Endothelial cell of umbilical vein (primary cell): Measurements from ENCODE around the gene SERPINF2. TPM values are rescaled to one million over a fixed set of nuclear protein-coding genes. Genes with fewer than 3 reads are reported as not detected.

Source experiments
- BruUV-seq: library from RNA; stranded (reverse); fragments of 400-500 nt; replicated peaks from 2 replicates; lab custom pipeline; 2021; lab: Mats Ljungman, UMichigan
- CTCF ChIA-PET: fragments of 300-600, 350-600 bp; sonication (Branson Sonifier 250); formaldehyde crosslinking; loops from one replicate; lab custom pipeline; 2021; ENCODE audit warnings: antibody characterized with exemption, inconsistent platforms; lab: Charles Lee
- POLR2A ChIA-PET: fragments of 300-600, 350-600 bp; sonication (Branson Sonifier 250); formaldehyde crosslinking; loops from one replicate; lab custom pipeline; 2021; ENCODE audit warnings: antibody characterized with exemption, inconsistent platforms; lab: Charles Lee
- DNase-seq: peaks from one replicate; pipeline ENCODE4 v3.0.0-alpha.2; 2011; ENCODE audit warnings: low read depth, low spot score
- FAIRE-seq: peaks from 2 replicates; lab custom pipeline; 2011; peaks lifted over from hg19 to GRCh38; lab: Jason Lieb, UNC
- H2AFZ ChIP-seq: 2 replicates; pipeline ENCODE4 v1.6.0; 2012; ENCODE audit warnings: low read depth, low read length, control low read depth, inconsistent platforms
- H3K27ac ChIP-seq: 2 replicates; pipeline ENCODE4 v1.5.1; 2011; ENCODE audit warnings: low read depth, mild to moderate bottlenecking, control low read depth, low read length, moderate library complexity; ENCODE audit not compliant: insufficient read depth
- H3K27me3 ChIP-seq, 2 experiments: 2 replicates each; pipeline versions ENCODE4 v1.6.0 to v1.6.1; 2011; ENCODE audit warnings: low read length in 2 of 2, mixed read lengths in 1 of 2; ENCODE audit not compliant: control insufficient read depth in 2 of 2, insufficient read depth in 2 of 2
- H3K36me3 ChIP-seq, 2 experiments: 2 replicates in 1 of 2; 3 replicates in 1 of 2; pipeline ENCODE4 v1.5.1; 2011; ENCODE audit warnings: low read length in 2 of 2, mild to moderate bottlenecking in 1 of 2, moderate library complexity in 1 of 2; ENCODE audit not compliant: control insufficient read depth in 2 of 2, insufficient read depth in 2 of 2; ENCODE audit errors: extremely low read depth in 1 of 2
- H3K4me1 ChIP-seq: 3 replicates; pipeline ENCODE4 v1.5.1; 2011; ENCODE audit warnings: mild to moderate bottlenecking, low read length; ENCODE audit not compliant: control insufficient read depth, insufficient read depth; ENCODE audit errors: extremely low read depth
- H3K4me2 ChIP-seq: 2 replicates; pipeline ENCODE4 v1.6.1; 2011; ENCODE audit warnings: low read length, control low read depth, mixed read lengths; ENCODE audit not compliant: insufficient read depth
- H3K4me3 ChIP-seq, 3 experiments: fragments of 200-600 bp in 1 of 3; sonication (generic), shearing (Covaris generic) in 1 of 3; replicated peaks in 1 of 3; 2 replicates each; pipeline ENCODE4 v1.5.1; 2011 to 2016; ENCODE audit warnings: control low read depth in 3 of 3, low read length in 3 of 3, mild to moderate bottlenecking in 2 of 3, inconsistent platforms in 1 of 3, low read depth in 1 of 3, moderate library complexity in 1 of 3; ENCODE audit not compliant: insufficient read depth in 1 of 3
- H3K79me2 ChIP-seq: 2 replicates; pipeline ENCODE4 v1.6.0; 2012; ENCODE audit warnings: low read length, inconsistent platforms; ENCODE audit not compliant: control insufficient read depth, insufficient read depth
- H3K9ac ChIP-seq: replicated peaks from 2 replicates; pipeline ENCODE3; 2011; ENCODE audit warnings: low read length, control low read depth; ENCODE audit not compliant: insufficient read depth; ENCODE audit errors: extremely low read depth
- H3K9me1 ChIP-seq: replicated peaks from 3 replicates; pipeline ENCODE4 v1.6.0; 2011; ENCODE audit warnings: mild to moderate bottlenecking, low read length; ENCODE audit not compliant: control insufficient read depth, insufficient read depth; ENCODE audit errors: extremely low read depth
- H3K9me3 ChIP-seq: replicated peaks from 2 replicates; pipeline ENCODE4 v1.5.1; 2012; ENCODE audit warnings: low read length, inconsistent platforms; ENCODE audit not compliant: control insufficient read depth, insufficient read depth
- H4K20me1 ChIP-seq: replicated peaks from 2 replicates; pipeline ENCODE3; 2011; ENCODE audit warnings: mild to moderate bottlenecking, low read length; ENCODE audit not compliant: control insufficient read depth, insufficient read depth; ENCODE audit errors: extremely low read depth
- EZH2 ChIP-seq: IDR thresholded peaks from 2 replicates; pipeline ENCODE4 v1.6.1; 2012; ENCODE audit warnings: borderline replicate concordance, low read depth, mild to moderate bottlenecking, moderate library complexity, low read length, inconsistent platforms; ENCODE audit not compliant: severe bottlenecking
- FOS ChIP-seq: IDR thresholded peaks from 2 replicates; pipeline ENCODE4 v1.6.1; 2011; ENCODE audit warnings: mild to moderate bottlenecking, low read length, moderate library complexity, borderline replicate concordance; ENCODE audit not compliant: insufficient read depth
- GATA2 ChIP-seq: IDR thresholded peaks from 2 replicates; pipeline ENCODE4 v1.7.0; 2011; ENCODE audit warnings: low read depth, mild to moderate bottlenecking, moderate library complexity, mixed read lengths, low read length; ENCODE audit not compliant: insufficient read length, insufficient read depth
- JUN ChIP-seq: IDR thresholded peaks from 2 replicates; pipeline ENCODE4 v1.6.1; 2011; ENCODE audit warnings: borderline replicate concordance, low read depth; ENCODE audit not compliant: insufficient read length, insufficient read depth
- MYC ChIP-seq: IDR thresholded peaks from one replicate; pipeline ENCODE4 v1.6.1; 2011; ENCODE audit warnings: mild to moderate bottlenecking, low read depth, low read length
- POLR2A ChIP-seq: IDR thresholded peaks from 2 replicates; pipeline ENCODE4 v1.6.1; 2012; ENCODE audit warnings: low read depth, mild to moderate bottlenecking, control low read depth, low read length
- POLR2AphosphoS5 ChIP-seq: IDR thresholded peaks from 2 replicates; pipeline ENCODE4 v1.6.1; 2012; ENCODE audit warnings: low read depth, mild to moderate bottlenecking, control low read depth, low read length, moderate library complexity; ENCODE audit not compliant: insufficient read depth
- dilution Hi-C: fragments of 300-500 bp; cut with MboI; formaldehyde crosslinking; loops from one replicate; pipeline ENCODE4 v1.15.0; 2019; ENCODE audit warnings: low sequenced_read_pairs; ENCODE audit not compliant: extremely low pct_ligation_motif_present
- intact Hi-C: fragments of 100-400 bp; cut with micrococcal nuclease; formaldehyde crosslinking; loops from one replicate; pipeline ENCODE4 v1.10.0; 2022
- microRNA counts: library from miRNA; unstranded; fragments of <30 nt; microRNA quantifications from one replicate; lab custom pipeline; 2016
- polyA plus RNA-seq, 4 experiments: library from polyadenylated mRNA; depleted of rRNA in 3 of 4; stranded (reverse) in 3 of 4; unstranded in 1 of 4; fragments of >200 nt; gene quantifications; 2 replicates each; pipeline versions ENCODE4 v1.2.1 to v1.2.3, GENCODE V29; 2011 to 2012; ENCODE audit warnings: missing spikeins in 1 of 4
- total RNA-seq: library from RNA; stranded (reverse); gene quantifications from 2 replicates; pipeline ENCODE4 v1.2.3, GENCODE V29; 2021
- TF ChIP-seq, protein P1 (sequence below), 2 donors: IDR thresholded peaks; 1 replicate in 1 of 2; 2 replicates in 1 of 2; pipeline ENCODE4 v1.5.1; 2011; ENCODE audit warnings: low read length in 2 of 2, mild to moderate bottlenecking in 2 of 2, moderate library complexity in 2 of 2, control low read depth in 1 of 2, inconsistent platforms in 1 of 2, low read depth in 1 of 2; ENCODE audit not compliant: insufficient read depth in 1 of 2; ENCODE audit errors: extremely low read depth in 1 of 2
- TF ChIP-seq, protein P2 (sequence below): IDR thresholded peaks from 2 replicates; pipeline ENCODE4 v1.6.1; 2011; ENCODE audit not compliant: insufficient read depth, insufficient read length

Gene SERPINF2
- total and polyA plus RNA-seq, 2 donors (not counting 3 experiments of a cell fraction or from before 2014, with no cell fraction given), result 0.03 TPM; not detected in 1

GRCh38 chr17:1803280-1803679 is 60.6 kb downstream of the SERPINF2 start:
- Histone ChIP-seq H3K9me3 (no peaks in the 10 kb centered on the region), H3K79me2 (no peaks in the 10 kb centered on the region), H3K4me1 (no peaks in the 10 kb centered on the region), H4K20me1 (no peaks in the 10 kb centered on the region), H3K27me3 (no peaks in the 10 kb centered on the region), H3K9ac (no peak overlapping the region), H3K27ac (no peak overlapping the region), H3K9me1 (no peaks in the 10 kb centered on the region), H3K36me3 (peaks cover 5 to 7% of the 10 kb centered on the region in 2 experiments), H3K4me3 (no peak overlapping the region), H2AFZ (no peak overlapping the region), H3K4me2 (no peak overlapping the region)
- CTCF ChIA-PET, result interaction anchor here (0.9 kb wide), 1 partner anchor 10 kb away, joined by 4 read pairs; no protein-coding TSS in a partner anchor
- FAIRE-seq (no peak), DNase-seq (no peak)
- dilution Hi-C loops, result no loop called here
- intact Hi-C loops, result no loop called here
- POLR2A ChIA-PET, result no interaction called here
- no TSS peak for BruUV-seq
- TF ChIP-seq POLR2AphosphoS5, result no peak
- TF ChIP-seq JUN, result no peak
- no peak for TF ChIP-seq POLR2A
- TF ChIP-seq GATA2, result no peak
- TF ChIP-seq EZH2, result no peak
- TF ChIP-seq, protein P1, sequence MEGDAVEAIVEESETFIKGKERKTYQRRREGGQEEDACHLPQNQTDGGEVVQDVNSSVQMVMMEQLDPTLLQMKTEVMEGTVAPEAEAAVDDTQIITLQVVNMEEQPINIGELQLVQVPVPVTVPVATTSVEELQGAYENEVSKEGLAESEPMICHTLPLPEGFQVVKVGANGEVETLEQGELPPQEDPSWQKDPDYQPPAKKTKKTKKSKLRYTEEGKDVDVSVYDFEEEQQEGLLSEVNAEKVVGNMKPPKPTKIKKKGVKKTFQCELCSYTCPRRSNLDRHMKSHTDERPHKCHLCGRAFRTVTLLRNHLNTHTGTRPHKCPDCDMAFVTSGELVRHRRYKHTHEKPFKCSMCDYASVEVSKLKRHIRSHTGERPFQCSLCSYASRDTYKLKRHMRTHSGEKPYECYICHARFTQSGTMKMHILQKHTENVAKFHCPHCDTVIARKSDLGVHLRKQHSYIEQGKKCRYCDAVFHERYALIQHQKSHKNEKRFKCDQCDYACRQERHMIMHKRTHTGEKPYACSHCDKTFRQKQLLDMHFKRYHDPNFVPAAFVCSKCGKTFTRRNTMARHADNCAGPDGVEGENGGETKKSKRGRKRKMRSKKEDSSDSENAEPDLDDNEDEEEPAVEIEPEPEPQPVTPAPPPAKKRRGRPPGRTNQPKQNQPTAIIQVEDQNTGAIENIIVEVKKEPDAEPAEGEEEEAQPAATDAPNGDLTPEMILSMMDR (IDR thresholded peaks at IDR 0.05; ENCODE audit: extremely low read depth in 1 of 2, insufficient read depth in 1 of 2, low read depth in 1 of 2, low read length in 2 of 2), result no peak
- TF ChIP-seq, protein P2, sequence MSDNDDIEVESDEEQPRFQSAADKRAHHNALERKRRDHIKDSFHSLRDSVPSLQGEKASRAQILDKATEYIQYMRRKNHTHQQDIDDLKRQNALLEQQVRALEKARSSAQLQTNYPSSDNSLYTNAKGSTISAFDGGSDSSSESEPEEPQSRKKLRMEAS, result no peak
- no peak for TF ChIP-seq FOS
- TF ChIP-seq MYC, result no peak

MicroRNAs encoded within 50 kb of the gene (microRNA counts, 767-probe panel; counts per million panel counts)
- microRNA hsa-miR-22-3p (lab: Ali Mortazavi, UCI), result 723 counts per million, percentile 96 among the panel's probes with 10 or more counts

Other genes with a start within 250 kb of the SERPINF2 start
- gene INPP5K, start 226.3 kb upstream of the SERPINF2 start, total RNA-seq, result 41.3 and 44.2 TPM in 2 replicates
- gene INPP5K, start 226.3 kb upstream of the SERPINF2 start, polyA plus RNA-seq, result 53.8 and 54.1 TPM in 2 replicates
- 99.6 and 113 TPM in 2 replicates for gene PITPNA, start 180.1 kb upstream of the SERPINF2 start, total RNA-seq
- gene PITPNA, start 180.1 kb upstream of the SERPINF2 start, polyA plus RNA-seq, result 50.3 and 57.0 TPM in 2 replicates
- 41.7 and 54.6 TPM in 2 replicates for gene SLC43A2, start 114.0 kb upstream of the SERPINF2 start, total RNA-seq
- gene SLC43A2, start 114.0 kb upstream of the SERPINF2 start, polyA plus RNA-seq, result 50.9 and 52.0 TPM in 2 replicates
- 91.5 and 93.7 TPM in 2 replicates for gene SCARF1, start 97.1 kb upstream of the SERPINF2 start, total RNA-seq
- gene SCARF1, start 97.1 kb upstream of the SERPINF2 start, polyA plus RNA-seq, result 52.8 and 57.8 TPM in 2 replicates
- gene RILP, start 93.0 kb upstream of the SERPINF2 start, total RNA-seq, result 8.9 and 9.4 TPM in 2 replicates
- gene RILP, start 93.0 kb upstream of the SERPINF2 start, polyA plus RNA-seq, result 9.3 and 10.0 TPM in 2 replicates
- 282 and 301 TPM in 2 replicates for gene PRPF8, start 58.0 kb upstream of the SERPINF2 start, total RNA-seq
- 215 and 230 TPM in 2 replicates for gene PRPF8, start 58.0 kb upstream of the SERPINF2 start, polyA plus RNA-seq
- gene TLCD2, start 32.5 kb upstream of the SERPINF2 start, total RNA-seq, result 1.7 and 2.1 TPM in 2 replicates
- gene TLCD2, start 32.5 kb upstream of the SERPINF2 start, polyA plus RNA-seq, result 0.72 TPM in 2 replicates
- 16.5 and 17.3 TPM in 2 replicates for gene WDR81, start 18.2 kb upstream of the SERPINF2 start, total RNA-seq
- 10.4 and 12.1 TPM in 2 replicates for gene WDR81, start 18.2 kb upstream of the SERPINF2 start, polyA plus RNA-seq
- not detected in 2 replicates for gene SERPINF1, start 19.2 kb downstream of the SERPINF2 start, total RNA-seq
- gene SERPINF1, start 19.2 kb downstream of the SERPINF2 start, polyA plus RNA-seq, result not detected in 2 replicates
- 11.5 and 14.6 TPM in 2 replicates for gene SMYD4, start 87.0 kb downstream of the SERPINF2 start, total RNA-seq
- gene SMYD4, start 87.0 kb downstream of the SERPINF2 start, polyA plus RNA-seq, result 5.3 and 6.0 TPM in 2 replicates
- 123 and 137 TPM in 2 replicates for gene RPA1, start 87.1 kb downstream of the SERPINF2 start, total RNA-seq
- 48.9 and 50.5 TPM in 2 replicates for gene RPA1, start 87.1 kb downstream of the SERPINF2 start, polyA plus RNA-seq